ENCODE results near the gene TMPRSS7. TPM values are rescaled to one million over a fixed set of nuclear protein-coding genes. Genes with fewer than 3 reads are reported as not detected.

The TMPRSS7 gene
- total RNA-seq, 2 donors from 2014 or later: not detected

DNA sequence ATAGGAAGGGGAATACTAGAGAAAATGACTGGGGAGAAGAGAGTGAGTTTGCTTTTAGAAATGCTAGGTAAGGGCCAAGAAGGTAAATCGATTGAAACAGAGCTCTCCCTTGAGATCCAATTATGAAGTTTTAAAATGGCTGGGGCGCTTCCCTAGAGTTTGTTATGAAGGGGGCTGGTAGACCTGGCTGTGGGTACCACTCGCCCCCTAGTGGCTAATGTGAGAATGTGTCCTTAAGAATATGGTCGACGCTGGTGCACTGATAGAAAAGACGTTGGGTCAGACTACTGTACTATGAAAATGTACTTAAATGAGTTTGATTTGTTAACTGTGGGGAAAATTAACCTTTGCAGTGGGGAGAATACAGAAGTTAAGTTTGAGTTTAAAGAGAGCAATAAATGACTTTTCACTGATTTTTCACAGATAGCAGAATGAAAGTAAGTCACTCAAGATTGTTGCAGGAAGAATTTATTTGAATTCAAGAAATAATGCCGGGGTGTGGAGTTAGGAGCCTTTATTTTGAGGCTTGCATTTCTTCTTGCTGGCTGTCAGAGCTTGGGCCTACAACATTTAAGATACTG is 9.2 kb downstream of the TMPRSS7 start:
- H3K9me3 Mint-ChIP-seq: no peaks in the 10 kb centered on the region
- peak; percentile 74 for DNase-seq

GRCh38 chr3:112046599-112046998 is 12.1 kb downstream of the TMPRSS7 start:
- Histone ChIP-seq H3K27ac (ENCODE audit: low read depth, low read length) (no peak overlapping the region), H3K9ac (ENCODE audit: extremely low read depth, low read length, poor library complexity, severe bottlenecking) (no peak overlapping the region), H3K4me1 (ENCODE audit: control insufficient read depth, insufficient read depth, low read length) (peaks cover 4% of the 10 kb centered on the region), H3K36me3 (ENCODE audit: control insufficient read depth, insufficient read depth, low read length) (no peaks in the 10 kb centered on the region), H3K9me3 (ENCODE audit: control insufficient read depth, low read length) (no peaks in the 10 kb centered on the region), H3K4me3 (ENCODE audit: low read length) (no peak overlapping the region), H3K27me3 (ENCODE audit: control insufficient read depth, insufficient read depth, low read length, poor library complexity, severe bottlenecking) (peaks cover 12% of the 10 kb centered on the region)
- Mint-ChIP-seq H3K36me3 (ENCODE audit: low read depth) (no peaks in the 10 kb centered on the region), H3K4me1 (peaks cover 17% of the 10 kb centered on the region), H3K4me3 (no peak overlapping the region), H3K27me3 (ENCODE audit: insufficient read depth) (peaks cover 12% of the 10 kb centered on the region), H3K27ac (no peak overlapping the region), H3K9me3 (no peaks in the 10 kb centered on the region)
- TF ChIP-seq, protein P1, sequence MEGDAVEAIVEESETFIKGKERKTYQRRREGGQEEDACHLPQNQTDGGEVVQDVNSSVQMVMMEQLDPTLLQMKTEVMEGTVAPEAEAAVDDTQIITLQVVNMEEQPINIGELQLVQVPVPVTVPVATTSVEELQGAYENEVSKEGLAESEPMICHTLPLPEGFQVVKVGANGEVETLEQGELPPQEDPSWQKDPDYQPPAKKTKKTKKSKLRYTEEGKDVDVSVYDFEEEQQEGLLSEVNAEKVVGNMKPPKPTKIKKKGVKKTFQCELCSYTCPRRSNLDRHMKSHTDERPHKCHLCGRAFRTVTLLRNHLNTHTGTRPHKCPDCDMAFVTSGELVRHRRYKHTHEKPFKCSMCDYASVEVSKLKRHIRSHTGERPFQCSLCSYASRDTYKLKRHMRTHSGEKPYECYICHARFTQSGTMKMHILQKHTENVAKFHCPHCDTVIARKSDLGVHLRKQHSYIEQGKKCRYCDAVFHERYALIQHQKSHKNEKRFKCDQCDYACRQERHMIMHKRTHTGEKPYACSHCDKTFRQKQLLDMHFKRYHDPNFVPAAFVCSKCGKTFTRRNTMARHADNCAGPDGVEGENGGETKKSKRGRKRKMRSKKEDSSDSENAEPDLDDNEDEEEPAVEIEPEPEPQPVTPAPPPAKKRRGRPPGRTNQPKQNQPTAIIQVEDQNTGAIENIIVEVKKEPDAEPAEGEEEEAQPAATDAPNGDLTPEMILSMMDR (conservative IDR thresholded peaks at IDR 0.05): no peak
- no peak for DNase-seq
- WGBS, 2 experiments (ENCODE audit: insufficient coverage in 1 of 2, insufficient read length in 1 of 2): 67 to 71% methylated on average over 3 to 4 of the region's 4 CpGs

More for the DNA sequence above, 9.2 kb downstream of the TMPRSS7 start:
- no peak overlapping the region for H3K4me3 Mint-ChIP-seq
- TF ChIP-seq, protein P1 (conservative IDR thresholded peaks at IDR 0.05): peak; percentile 94
- no peak overlapping the region for H3K9ac ChIP-seq (ENCODE audit: extremely low read depth, low read length, poor library complexity, severe bottlenecking)
- H3K36me3 ChIP-seq (ENCODE audit: control insufficient read depth, insufficient read depth, low read length): no peaks in the 10 kb centered on the region
- peaks cover 6% of the 10 kb centered on the region for H3K4me1 Mint-ChIP-seq
- no peaks in the 10 kb centered on the region for H3K4me1 ChIP-seq (ENCODE audit: control insufficient read depth, insufficient read depth, low read length)
- H3K27ac ChIP-seq (ENCODE audit: low read depth, low read length): no peak overlapping the region
- H3K27me3 ChIP-seq (ENCODE audit: control insufficient read depth, insufficient read depth, low read length, poor library complexity, severe bottlenecking): no peaks in the 10 kb centered on the region
- WGBS, 2 experiments (ENCODE audit: insufficient coverage in 1 of 2, insufficient read length in 1 of 2): 2 to 9% methylated on average over 5 to 7 of the region's 7 CpGs
- no peaks in the 10 kb centered on the region for H3K36me3 Mint-ChIP-seq (ENCODE audit: low read depth)
- H3K27ac Mint-ChIP-seq: no peak overlapping the region
- H3K4me3 ChIP-seq (ENCODE audit: low read length): no peak overlapping the region
- H3K9me3 ChIP-seq (ENCODE audit: control insufficient read depth, low read length): no peaks in the 10 kb centered on the region
- peaks cover 2% of the 10 kb centered on the region for H3K27me3 Mint-ChIP-seq (ENCODE audit: insufficient read depth)

GRCh38 chr3:112047264-112047663 is 12.7 kb downstream of the TMPRSS7 start:
- TF ChIP-seq, protein P1 (conservative IDR thresholded peaks at IDR 0.05): no peak
- no peak for DNase-seq
- 88% methylated on average over 1 of the region's 1 CpG; no CpG with 5 or more reads in 1 of the 2 experiments for WGBS, 2 experiments (ENCODE audit: insufficient coverage in 1 of 2, insufficient read length in 1 of 2)

More at GRCh38 chr3:112047264-112047663, 12.7 kb downstream of the TMPRSS7 start:
- Mint-ChIP-seq H3K27ac (no peak overlapping the region), H3K27me3 (ENCODE audit: insufficient read depth) (peaks cover 12% of the 10 kb centered on the region), H3K4me1 (peaks cover 23% of the 10 kb centered on the region), H3K4me3 (no peak overlapping the region), H3K9me3 (no peaks in the 10 kb centered on the region), H3K36me3 (ENCODE audit: low read depth) (no peaks in the 10 kb centered on the region)
- Histone ChIP-seq H3K4me3 (ENCODE audit: low read length) (no peak overlapping the region), H3K27ac (ENCODE audit: low read depth, low read length) (no peak overlapping the region), H3K4me1 (ENCODE audit: control insufficient read depth, insufficient read depth, low read length) (peaks cover 4% of the 10 kb centered on the region), H3K9ac (ENCODE audit: extremely low read depth, low read length, poor library complexity, severe bottlenecking) (no peak overlapping the region), H3K27me3 (ENCODE audit: control insufficient read depth, insufficient read depth, low read length, poor library complexity, severe bottlenecking) (peaks cover 12% of the 10 kb centered on the region), H3K36me3 (ENCODE audit: control insufficient read depth, insufficient read depth, low read length) (no peaks in the 10 kb centered on the region), H3K9me3 (ENCODE audit: control insufficient read depth, low read length) (no peaks in the 10 kb centered on the region)

Data from endodermal cell (in vitro differentiated cells).